Measurements from ENCODE around the gene SYNGR1.

The SYNGR1 gene

DNA sequence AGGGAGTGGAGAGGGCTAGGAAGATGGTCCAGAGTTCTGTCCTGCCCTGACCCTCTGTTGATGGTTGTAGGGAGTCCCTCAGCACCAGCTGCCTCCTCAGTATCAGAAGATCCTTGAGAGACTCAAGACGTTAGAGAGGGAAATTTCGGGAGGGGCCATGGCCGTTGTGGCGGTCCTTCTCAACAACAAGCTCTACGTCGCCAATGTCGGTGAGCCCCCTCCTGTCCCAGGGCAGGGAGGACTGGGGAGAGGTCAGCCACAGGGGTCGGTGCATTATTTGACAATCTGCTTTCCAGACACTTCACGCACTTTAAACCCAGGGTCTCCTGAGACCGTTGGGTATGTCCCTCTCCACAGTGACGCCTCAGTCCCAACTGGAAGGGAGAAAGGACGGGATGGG lies 67.8 kb downstream of the SYNGR1 start:
- TF ChIP-seq, protein P1, sequence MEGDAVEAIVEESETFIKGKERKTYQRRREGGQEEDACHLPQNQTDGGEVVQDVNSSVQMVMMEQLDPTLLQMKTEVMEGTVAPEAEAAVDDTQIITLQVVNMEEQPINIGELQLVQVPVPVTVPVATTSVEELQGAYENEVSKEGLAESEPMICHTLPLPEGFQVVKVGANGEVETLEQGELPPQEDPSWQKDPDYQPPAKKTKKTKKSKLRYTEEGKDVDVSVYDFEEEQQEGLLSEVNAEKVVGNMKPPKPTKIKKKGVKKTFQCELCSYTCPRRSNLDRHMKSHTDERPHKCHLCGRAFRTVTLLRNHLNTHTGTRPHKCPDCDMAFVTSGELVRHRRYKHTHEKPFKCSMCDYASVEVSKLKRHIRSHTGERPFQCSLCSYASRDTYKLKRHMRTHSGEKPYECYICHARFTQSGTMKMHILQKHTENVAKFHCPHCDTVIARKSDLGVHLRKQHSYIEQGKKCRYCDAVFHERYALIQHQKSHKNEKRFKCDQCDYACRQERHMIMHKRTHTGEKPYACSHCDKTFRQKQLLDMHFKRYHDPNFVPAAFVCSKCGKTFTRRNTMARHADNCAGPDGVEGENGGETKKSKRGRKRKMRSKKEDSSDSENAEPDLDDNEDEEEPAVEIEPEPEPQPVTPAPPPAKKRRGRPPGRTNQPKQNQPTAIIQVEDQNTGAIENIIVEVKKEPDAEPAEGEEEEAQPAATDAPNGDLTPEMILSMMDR (IDR thresholded peaks at IDR 0.05) = no peak

DNA sequence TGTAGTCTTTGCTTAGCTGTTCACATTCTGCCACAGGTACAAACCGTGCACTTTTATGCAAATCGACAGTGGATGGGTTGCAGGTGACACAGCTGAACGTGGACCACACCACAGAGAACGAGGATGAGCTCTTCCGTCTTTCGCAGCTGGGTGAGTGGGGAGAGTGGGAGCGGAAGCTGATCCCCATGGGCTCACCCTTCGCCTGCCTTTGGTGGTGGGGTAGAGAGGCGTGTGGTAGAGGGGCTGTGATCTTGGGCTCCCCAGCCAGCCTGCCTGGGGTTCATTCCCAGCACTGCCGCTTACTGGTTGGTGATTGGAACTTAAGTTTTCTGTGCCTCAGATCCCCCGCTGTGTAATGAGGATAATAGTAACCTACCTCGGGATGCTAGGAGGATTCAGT lies 68.9 kb downstream of the SYNGR1 start:
- TF ChIP-seq, protein P1 (IDR thresholded peaks at IDR 0.05) = no peak

DNA sequence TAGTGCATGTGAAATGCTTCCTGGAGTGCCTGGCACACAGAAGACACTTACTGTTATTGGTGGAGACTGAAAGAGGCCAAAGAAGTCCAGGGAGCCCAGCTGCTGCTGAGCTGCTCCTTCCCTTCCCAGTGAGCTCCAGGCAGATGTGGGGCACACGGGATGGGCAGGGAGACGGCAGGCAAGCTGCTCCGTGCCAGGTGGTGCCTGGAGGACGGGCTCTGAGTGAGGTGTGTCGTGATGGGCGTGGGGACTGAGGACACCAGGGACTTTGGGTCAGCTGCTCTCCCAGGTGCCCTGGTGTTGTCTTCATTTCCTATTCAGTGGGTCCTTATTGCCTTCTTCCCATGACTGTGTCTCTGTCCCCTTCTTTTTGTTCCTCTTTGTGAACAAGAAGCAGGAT lies 69.3 kb downstream of the SYNGR1 start:
- TF ChIP-seq, protein P1 (IDR thresholded peaks at IDR 0.05) = no peak

DNA sequence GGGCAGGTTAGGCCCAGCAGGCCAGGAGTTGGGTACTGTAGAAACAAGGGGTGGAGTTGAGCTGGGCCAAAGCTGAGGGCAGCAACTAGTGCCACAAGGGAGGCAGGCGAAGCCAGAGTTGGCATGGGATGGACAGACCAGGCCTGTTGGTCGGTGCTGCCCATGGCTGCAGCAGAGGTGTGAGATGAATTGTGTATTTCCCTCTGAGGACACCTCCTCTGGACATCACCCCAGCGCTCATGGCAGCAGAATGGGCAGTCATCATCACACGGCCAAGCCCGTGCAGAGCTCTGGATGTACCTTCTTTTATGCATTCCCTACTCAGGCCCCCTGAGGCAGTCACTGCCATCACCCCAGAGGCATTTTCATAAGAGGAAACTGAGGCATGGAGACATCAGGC lies 70.1 kb downstream of the SYNGR1 start:
- TF ChIP-seq, protein P1 (IDR thresholded peaks at IDR 0.05) = no peak

DNA sequence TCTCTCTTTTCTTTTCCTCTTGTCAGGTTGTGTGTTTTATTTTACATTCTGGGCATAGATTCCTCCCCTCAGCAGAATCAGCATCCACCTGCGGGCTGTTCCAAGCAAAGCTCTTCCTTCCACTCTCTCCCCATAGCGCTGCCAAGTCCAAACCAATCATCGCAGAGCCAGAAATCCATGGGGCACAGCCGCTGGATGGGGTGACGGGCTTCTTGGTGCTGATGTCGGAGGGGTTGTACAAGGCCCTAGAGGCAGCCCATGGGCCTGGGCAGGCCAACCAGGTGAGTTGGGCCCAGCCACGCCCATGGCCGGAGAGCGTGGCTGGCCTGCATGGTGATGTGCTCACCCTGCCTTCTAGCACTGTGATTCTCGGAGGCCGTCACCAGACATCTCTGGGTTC lies 71.9 kb downstream of the SYNGR1 start:
- TF ChIP-seq, protein P1 (IDR thresholded peaks at IDR 0.05) = no peak

DNA sequence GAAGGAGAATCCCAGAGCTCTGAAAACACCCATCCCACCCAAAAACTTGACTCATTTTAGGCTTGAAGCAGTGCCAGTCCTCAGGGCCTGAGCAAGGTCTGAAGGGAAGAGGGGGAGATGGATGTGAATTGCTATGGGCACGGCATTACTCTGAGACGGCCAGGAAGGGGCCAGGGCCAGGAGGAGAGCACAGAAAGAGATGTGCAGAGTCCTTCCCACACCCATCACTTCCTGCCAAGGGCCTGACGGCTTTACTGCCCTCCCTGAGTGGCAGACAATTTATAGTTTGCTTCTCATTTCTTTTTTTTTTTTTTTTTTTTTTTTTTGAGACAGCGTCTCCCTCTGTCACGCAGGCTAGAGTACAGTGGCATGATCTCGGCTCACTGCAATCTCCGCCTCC lies 72.3 kb downstream of the SYNGR1 start:
- TF ChIP-seq, protein P1 (IDR thresholded peaks at IDR 0.05) = no peak

DNA sequence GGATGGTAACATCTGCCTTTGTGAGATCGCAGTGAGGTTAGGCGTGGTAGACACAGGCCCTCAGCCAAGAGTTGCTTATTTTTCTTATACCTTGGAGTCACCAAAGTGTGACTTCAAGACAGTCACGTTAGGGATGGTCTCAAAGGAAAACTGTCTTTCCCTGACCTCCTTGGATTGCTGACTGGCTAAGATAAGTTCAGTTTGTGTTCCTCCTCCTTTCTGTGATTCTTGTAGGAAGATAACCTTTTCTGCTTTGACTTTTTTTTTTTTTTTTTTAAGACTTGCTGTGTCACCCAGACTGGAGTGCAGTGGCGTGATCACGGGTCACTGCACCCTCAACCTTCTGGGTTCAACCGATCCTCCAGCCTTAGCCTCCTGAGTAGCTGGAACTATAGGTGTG lies 72.9 kb downstream of the SYNGR1 start:
- TF ChIP-seq, protein P1 (IDR thresholded peaks at IDR 0.05) = no peak

DNA sequence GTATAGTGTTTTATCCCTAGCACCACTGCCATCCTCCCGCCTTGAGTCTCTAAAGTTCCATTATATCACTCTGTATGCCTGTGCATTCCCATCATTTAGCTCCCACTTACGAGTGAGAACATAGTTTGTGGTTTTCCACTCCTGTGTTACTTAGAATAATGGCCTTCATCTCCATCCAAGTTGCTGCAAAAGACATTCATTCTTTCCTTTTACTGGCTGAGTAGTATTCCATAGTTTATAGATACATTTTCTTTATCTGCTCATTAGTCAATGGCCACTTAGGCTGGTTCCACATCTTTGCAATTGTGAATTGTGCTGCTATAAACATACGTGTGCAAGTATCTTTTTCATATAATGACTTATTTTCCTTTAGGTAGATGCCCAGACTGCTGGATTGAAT lies 74.2 kb downstream of the SYNGR1 start:
- TF ChIP-seq, protein P1 (IDR thresholded peaks at IDR 0.05) = no peak
